K562 (cell line): Measurements from ENCODE around the gene RNF223. TPM values are rescaled to one million over a fixed set of nuclear protein-coding genes. Genes with fewer than 3 reads are reported as not detected.

Experiments
- ERF ChIP-seq: fragments of 450-650 bp; formaldehyde crosslinking; IDR thresholded peaks from 2 replicates; pipeline ENCODE4 v1.4.0; 2020; ENCODE audit warnings: mild to moderate bottlenecking, mixed read lengths
- ESRRA ChIP-seq: fragments of 450-650 bp; IDR thresholded peaks from 2 replicates; pipeline ENCODE4 v1.6.1; 2014; ENCODE audit warnings: low read depth, mild to moderate bottlenecking, moderate library complexity, borderline replicate concordance
- GTF2E2 ChIP-seq: fragments of 200-800 bp; sonication (Bioruptor generic); IDR thresholded peaks from 2 replicates; pipeline ENCODE4 v1.6.1; 2016; ENCODE audit warnings: missing genetic modification characterization, missing compliant biosample characterization
- NCOR1 ChIP-seq: fragments of 450-650 bp; IDR thresholded peaks from 2 replicates; pipeline ENCODE4 v1.6.1; 2016; ENCODE audit warnings: mild to moderate bottlenecking, moderate library complexity
- PHTF2 ChIP-seq: fragments of 250-450 bp; sonication (Bioruptor Pico); IDR thresholded peaks from 2 replicates; pipeline ENCODE4 v1.5.0; 2021; ENCODE audit warnings: mild to moderate bottlenecking
- RBM25 ChIP-seq: fragments of 200-400 bp; formaldehyde crosslinking; IDR thresholded peaks from 2 replicates; pipeline ENCODE4 v1.6.1; 2018; ENCODE audit warnings: low read length, low read depth, moderate library complexity; ENCODE audit not compliant: severe bottlenecking
- STAG1 ChIP-seq: sonication (generic); formaldehyde crosslinking; IDR thresholded peaks from 2 replicates; pipeline ENCODE4 v1.5.0; 2020; ENCODE audit warnings: missing genetic modification reagents, borderline replicate concordance
- TGIF2 ChIP-seq: sonication (generic); formaldehyde crosslinking; IDR thresholded peaks from 2 replicates; pipeline ENCODE4 v1.8.1; 2022; ENCODE audit warnings: mild to moderate bottlenecking, missing genetic modification reagents, moderate library complexity
- USF2 ChIP-seq: sonication (generic); formaldehyde crosslinking; IDR thresholded peaks from 2 replicates; pipeline ENCODE4 v1.5.0; 2020; ENCODE audit warnings: missing genetic modification reagents
- ZNF175 ChIP-seq: fragments of 200-800 bp; sonication (Bioruptor generic); IDR thresholded peaks from 2 replicates; pipeline ENCODE4 v1.6.1; 2016; ENCODE audit warnings: low read depth, mild to moderate bottlenecking, missing genetic modification characterization, missing compliant biosample characterization
- ZNF197 ChIP-seq: fragments of 200-800 bp; sonication (Bioruptor generic); IDR thresholded peaks from 2 replicates; pipeline ENCODE4 v1.6.1; 2016; ENCODE audit warnings: low read depth, missing genetic modification characterization, missing compliant biosample characterization
- ZNF551 ChIP-seq: fragments of 250-450 bp; sonication (Bioruptor Pico); IDR thresholded peaks from 2 replicates; pipeline ENCODE4 v1.5.0; 2021; ENCODE audit warnings: mild to moderate bottlenecking, moderate library complexity
- ZNF668 ChIP-seq: fragments of 250-450 bp; sonication (Bioruptor Pico); IDR thresholded peaks from 2 replicates; pipeline ENCODE4 v1.8.0; 2022; ENCODE audit warnings: mild to moderate bottlenecking, inconsistent platforms
- polyA plus RNA-seq, 8 experiments: library from polyadenylated mRNA; depleted of rRNA in 4 of 8; stranded (reverse) in 5 of 8; unstranded in 3 of 8; fragments of >200 nt; fragmentation: Nextera tagmentation in 2 of 8; fragmentation: Illumina TruSeq in 1 of 8; extraction: Ambion mirVana in 2 of 8; extraction: Trizol in 1 of 8; gene quantifications; 2 replicates each; pipeline versions ENCODE4 v1.2.1 to v1.2.3, GENCODE V29; 2011 to 2014; ENCODE audit warnings: inconsistent platforms in 1 of 8, missing spikeins in 1 of 8
- total RNA-seq, 7 experiments: library from RNA; depleted of rRNA in 6 of 7; stranded (reverse); fragments of >200 nt in 6 of 7; fragmentation: Illumina TruSeq in 2 of 7; extraction: Trizol in 2 of 7; gene quantifications; 2 replicates each; pipeline versions ENCODE4 v1.2.1 to v1.2.3, GENCODE V29; 2011 to 2021; ENCODE audit warnings: low replicate concordance in 1 of 7
- TF ChIP-seq, protein P1 (sequence below): sonication (generic); formaldehyde crosslinking; IDR thresholded peaks from 2 replicates; pipeline ENCODE4 v1.8.1; 2023; ENCODE audit warnings: missing genetic modification reagents, mild to moderate bottlenecking, borderline replicate concordance
- TF ChIP-seq, protein P2 (sequence below): sonication (generic); formaldehyde crosslinking; IDR thresholded peaks from 2 replicates; pipeline ENCODE4 v1.8.0; 2022; ENCODE audit warnings: mild to moderate bottlenecking, missing genetic modification reagents

Gene RNF223
- total and polyA plus RNA-seq, 9 of the 15 experiments (the other 6 are each of a cell fraction or from before 2014, with no cell fraction given) = 0.04 to 0.32 TPM; not detected in 7

GRCh38 chr1:1063945-1064831 lies 9.9 kb downstream of the RNF223 start (continued):
- TF ChIP-seq, protein P1, sequence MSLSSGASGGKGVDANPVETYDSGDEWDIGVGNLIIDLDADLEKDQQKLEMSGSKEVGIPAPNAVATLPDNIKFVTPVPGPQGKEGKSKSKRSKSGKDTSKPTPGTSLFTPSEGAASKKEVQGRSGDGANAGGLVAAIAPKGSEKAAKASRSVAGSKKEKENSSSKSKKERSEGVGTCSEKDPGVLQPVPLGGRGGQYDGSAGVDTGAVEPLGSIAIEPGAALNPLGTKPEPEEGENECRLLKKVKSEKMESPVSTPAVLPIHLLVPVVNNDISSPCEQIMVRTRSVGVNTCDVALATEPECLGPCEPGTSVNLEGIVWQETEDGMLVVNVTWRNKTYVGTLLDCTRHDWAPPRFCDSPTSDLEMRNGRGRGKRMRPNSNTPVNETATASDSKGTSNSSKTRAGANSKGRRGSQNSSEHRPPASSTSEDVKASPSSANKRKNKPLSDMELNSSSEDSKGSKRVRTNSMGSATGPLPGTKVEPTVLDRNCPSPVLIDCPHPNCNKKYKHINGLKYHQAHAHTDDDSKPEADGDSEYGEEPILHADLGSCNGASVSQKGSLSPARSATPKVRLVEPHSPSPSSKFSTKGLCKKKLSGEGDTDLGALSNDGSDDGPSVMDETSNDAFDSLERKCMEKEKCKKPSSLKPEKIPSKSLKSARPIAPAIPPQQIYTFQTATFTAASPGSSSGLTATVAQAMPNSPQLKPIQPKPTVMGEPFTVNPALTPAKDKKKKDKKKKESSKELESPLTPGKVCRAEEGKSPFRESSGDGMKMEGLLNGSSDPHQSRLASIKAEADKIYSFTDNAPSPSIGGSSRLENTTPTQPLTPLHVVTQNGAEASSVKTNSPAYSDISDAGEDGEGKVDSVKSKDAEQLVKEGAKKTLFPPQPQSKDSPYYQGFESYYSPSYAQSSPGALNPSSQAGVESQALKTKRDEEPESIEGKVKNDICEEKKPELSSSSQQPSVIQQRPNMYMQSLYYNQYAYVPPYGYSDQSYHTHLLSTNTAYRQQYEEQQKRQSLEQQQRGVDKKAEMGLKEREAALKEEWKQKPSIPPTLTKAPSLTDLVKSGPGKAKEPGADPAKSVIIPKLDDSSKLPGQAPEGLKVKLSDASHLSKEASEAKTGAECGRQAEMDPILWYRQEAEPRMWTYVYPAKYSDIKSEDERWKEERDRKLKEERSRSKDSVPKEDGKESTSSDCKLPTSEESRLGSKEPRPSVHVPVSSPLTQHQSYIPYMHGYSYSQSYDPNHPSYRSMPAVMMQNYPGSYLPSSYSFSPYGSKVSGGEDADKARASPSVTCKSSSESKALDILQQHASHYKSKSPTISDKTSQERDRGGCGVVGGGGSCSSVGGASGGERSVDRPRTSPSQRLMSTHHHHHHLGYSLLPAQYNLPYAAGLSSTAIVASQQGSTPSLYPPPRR = no peak
- TF ChIP-seq NCOR1 (no peak), USF2 (no peak), STAG1 (peak; percentile 27), PHTF2 (no peak), ESRRA (peak; percentile 7; the same call in 1 of the 2 replicates), RBM25 (no peak), ZNF551 (CRISPR knock-in tag) (no peak), ZNF197 (CRISPR knock-in tag) (no peak), ZNF175 (CRISPR knock-in tag) (no peak), ZNF668 (no peak), TGIF2 (CRISPR knock-in tag) (no peak), GTF2E2 (tag) (no peak), ERF (CRISPR knock-in tag) (no peak)
- TF ChIP-seq, protein P2, sequence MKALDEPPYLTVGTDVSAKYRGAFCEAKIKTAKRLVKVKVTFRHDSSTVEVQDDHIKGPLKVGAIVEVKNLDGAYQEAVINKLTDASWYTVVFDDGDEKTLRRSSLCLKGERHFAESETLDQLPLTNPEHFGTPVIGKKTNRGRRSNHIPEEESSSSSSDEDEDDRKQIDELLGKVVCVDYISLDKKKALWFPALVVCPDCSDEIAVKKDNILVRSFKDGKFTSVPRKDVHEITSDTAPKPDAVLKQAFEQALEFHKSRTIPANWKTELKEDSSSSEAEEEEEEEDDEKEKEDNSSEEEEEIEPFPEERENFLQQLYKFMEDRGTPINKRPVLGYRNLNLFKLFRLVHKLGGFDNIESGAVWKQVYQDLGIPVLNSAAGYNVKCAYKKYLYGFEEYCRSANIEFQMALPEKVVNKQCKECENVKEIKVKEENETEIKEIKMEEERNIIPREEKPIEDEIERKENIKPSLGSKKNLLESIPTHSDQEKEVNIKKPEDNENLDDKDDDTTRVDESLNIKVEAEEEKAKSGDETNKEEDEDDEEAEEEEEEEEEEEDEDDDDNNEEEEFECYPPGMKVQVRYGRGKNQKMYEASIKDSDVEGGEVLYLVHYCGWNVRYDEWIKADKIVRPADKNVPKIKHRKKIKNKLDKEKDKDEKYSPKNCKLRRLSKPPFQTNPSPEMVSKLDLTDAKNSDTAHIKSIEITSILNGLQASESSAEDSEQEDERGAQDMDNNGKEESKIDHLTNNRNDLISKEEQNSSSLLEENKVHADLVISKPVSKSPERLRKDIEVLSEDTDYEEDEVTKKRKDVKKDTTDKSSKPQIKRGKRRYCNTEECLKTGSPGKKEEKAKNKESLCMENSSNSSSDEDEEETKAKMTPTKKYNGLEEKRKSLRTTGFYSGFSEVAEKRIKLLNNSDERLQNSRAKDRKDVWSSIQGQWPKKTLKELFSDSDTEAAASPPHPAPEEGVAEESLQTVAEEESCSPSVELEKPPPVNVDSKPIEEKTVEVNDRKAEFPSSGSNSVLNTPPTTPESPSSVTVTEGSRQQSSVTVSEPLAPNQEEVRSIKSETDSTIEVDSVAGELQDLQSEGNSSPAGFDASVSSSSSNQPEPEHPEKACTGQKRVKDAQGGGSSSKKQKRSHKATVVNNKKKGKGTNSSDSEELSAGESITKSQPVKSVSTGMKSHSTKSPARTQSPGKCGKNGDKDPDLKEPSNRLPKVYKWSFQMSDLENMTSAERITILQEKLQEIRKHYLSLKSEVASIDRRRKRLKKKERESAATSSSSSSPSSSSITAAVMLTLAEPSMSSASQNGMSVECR (CRISPR knock-in tag) = peak; percentile 91
